ENCODE results near the gene SHPK. TPM values are rescaled to one million over a fixed set of nuclear protein-coding genes. Genes with fewer than 3 reads are reported as not detected.
A peak's percentile ranks its signal among the peaks of the same experiment; 100 is the strongest.

SHPK gene
- total and polyA plus RNA-seq, 12 donors: 2.3 to 7.6 (median 4.2) TPM

- peaks cover 0 to 84% (median 14%) of the 10 kb centered on the region in 9 donors for H3K36me3 ChIP-seq
- no peak for TF ChIP-seq CTCF (IDR thresholded peaks at IDR 0.05)
- H3K4me1 ChIP-seq: peaks cover 0 to 6% (median 0%) of the 10 kb centered on the region in 9 donors
- ATAC-seq: peak in 1 of 8 donors; percentile 38
- no peak overlapping the region for H3K4me3 ChIP-seq
- H3K9me3 ChIP-seq: no peaks in the 10 kb centered on the region
- no peak overlapping the region for H3K27ac ChIP-seq
- intact Hi-C loops (cut with DNase I): no loop called here
- DNase-seq: no peak
- no peaks in the 10 kb centered on the region for H3K27me3 ChIP-seq
- WGBS, 2 donors: 94 to 98% methylated on average over 7 of the region's 7 CpGs
Observed at GRCh38 chr17:3574231-3574630, 61.8 kb downstream of the SHPK start.

GRCh38 chr17:3573246-3574100, 62.6 kb downstream of the SHPK start:
- no peak for TF ChIP-seq CTCF (IDR thresholded peaks at IDR 0.05)
- H3K27ac ChIP-seq: no peak overlapping the region
- no peaks in the 10 kb centered on the region for H3K9me3 ChIP-seq
- H3K27me3 ChIP-seq: no peaks in the 10 kb centered on the region
- DNase-seq (no peak), ATAC-seq (no peak)
- 86 to 89% methylated on average over 22 of the region's 22 CpGs for WGBS, 2 donors
- H3K4me3 ChIP-seq: no peak overlapping the region
- intact Hi-C loops (cut with DNase I): no loop called here
- H3K4me1 ChIP-seq: peaks cover 0 to 6% (median 0%) of the 10 kb centered on the region in 9 donors
- peaks cover 0 to 83% (median 14%) of the 10 kb centered on the region in 9 donors for H3K36me3 ChIP-seq

- H3K36me3 ChIP-seq: peaks cover 0 to 81% (median 14%) of the 10 kb centered on the region in 9 donors
- H3K27me3 ChIP-seq: no peaks in the 10 kb centered on the region
- intact Hi-C loops (cut with DNase I): no loop called here
- H3K9me3 ChIP-seq: no peaks in the 10 kb centered on the region
- H3K27ac ChIP-seq: no peak overlapping the region
- peaks cover 0 to 6% (median 0%) of the 10 kb centered on the region in 9 donors for H3K4me1 ChIP-seq
- H3K4me3 ChIP-seq: no peak overlapping the region
- no peak for TF ChIP-seq CTCF (IDR thresholded peaks at IDR 0.05)
- DNase-seq: no peak
- ATAC-seq: peak in 1 of 8 donors; percentile 45
- WGBS, 2 donors: 97 to 98% methylated on average over 7 of the region's 7 CpGs
Observed at GRCh38 chr17:3572231-3572630, 63.8 kb downstream of the SHPK start.

- no peak for DNase-seq
- H3K36me3 ChIP-seq: peaks cover 0 to 79% (median 14%) of the 10 kb centered on the region in 9 donors
- ATAC-seq: peak in 2 of 8 donors; percentile 14 to 24
Observed at GRCh38 chr17:3571043-3571900, 64.8 kb downstream of the SHPK start.

More at GRCh38 chr17:3571043-3571900, 64.8 kb downstream of the SHPK start:
- no peak for TF ChIP-seq CTCF (IDR thresholded peaks at IDR 0.05)
- intact Hi-C loops (cut with DNase I): no loop called here
- Histone ChIP-seq H3K27me3 (no peaks in the 10 kb centered on the region), H3K4me3 (no peak overlapping the region), H3K9me3 (no peaks in the 10 kb centered on the region), H3K27ac (no peak overlapping the region), H3K4me1 (peaks cover 0 to 6% (median 0%) of the 10 kb centered on the region in 9 donors)
- WGBS, 2 donors: 93 to 94% methylated on average over 36 of the region's 36 CpGs
